IPS-18a (cell line): ENCODE results near the gene NR2C1.
"Not testable (repeated sequence)": the region's sequence is repeated elsewhere in the genome, so short reads cannot be mapped to it uniquely, and the experiment has no call there.

ENCODE experiments used
- H3K27ac ChIP-seq: one replicate; pipeline ENCODE4 v1.5.1; 2013; ENCODE audit warnings: low read length
- H3K27me3 ChIP-seq: one replicate; pipeline ENCODE4 v1.6.1; 2013; ENCODE audit warnings: mild to moderate bottlenecking, low read length; ENCODE audit not compliant: control insufficient read depth, insufficient read depth
- H3K36me3 ChIP-seq: one replicate; pipeline ENCODE4 v1.6.1; 2013; ENCODE audit warnings: low read depth, low read length; ENCODE audit not compliant: control insufficient read depth
- H3K4me1 ChIP-seq: one replicate; pipeline ENCODE4 v1.6.1; 2013; ENCODE audit warnings: low read depth, low read length; ENCODE audit not compliant: control insufficient read depth
- H3K4me3 ChIP-seq: one replicate; pipeline ENCODE4 v1.5.1; 2013; ENCODE audit warnings: low read length
- H3K9ac ChIP-seq: one replicate; pipeline ENCODE4 v1.6.1; 2013; ENCODE audit warnings: mild to moderate bottlenecking, low read length, moderate library complexity
- H3K9me3 ChIP-seq: one replicate; pipeline ENCODE4 v1.6.1; 2013; ENCODE audit warnings: low read depth, low read length; ENCODE audit not compliant: control insufficient read depth

The NR2C1 gene

DNA sequence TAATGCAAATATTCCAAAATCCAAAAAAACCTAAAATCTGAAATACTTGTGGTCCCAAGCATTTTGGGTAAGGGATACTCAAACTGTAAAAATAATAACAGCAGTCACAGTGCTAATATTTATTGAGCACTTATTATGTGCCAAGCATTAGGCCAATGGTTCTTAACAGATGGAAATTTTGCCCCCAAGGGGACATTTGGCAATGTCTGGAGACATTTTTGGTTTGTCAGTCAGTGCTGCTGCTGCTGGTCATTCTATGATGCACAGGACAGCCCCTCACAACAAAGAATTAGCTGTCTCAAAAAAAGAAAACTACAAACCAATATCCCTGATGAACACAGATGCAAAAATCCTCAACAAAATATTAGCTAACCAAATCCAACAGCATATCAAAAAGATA, 75.7 kb downstream of the NR2C1 start:
- Histone ChIP-seq H3K4me3 (no peak overlapping the region), H3K4me1 (no peaks in the 10 kb centered on the region), H3K9ac (no peak overlapping the region), H3K9me3 (no peaks in the 10 kb centered on the region), H3K27me3 (no peaks in the 10 kb centered on the region), H3K36me3 (peaks cover 10% of the 10 kb centered on the region), H3K27ac (no peak overlapping the region)

- Histone ChIP-seq H3K36me3 (peaks cover 14% of the 10 kb centered on the region), H3K27ac (no peak overlapping the region), H3K9me3 (no peaks in the 10 kb centered on the region), H3K4me1 (no peaks in the 10 kb centered on the region), H3K27me3 (no peaks in the 10 kb centered on the region), H3K9ac (no peak overlapping the region), H3K4me3 (no peak overlapping the region)
Measured at GRCh38 chr12:94997061-94997460, 76.4 kb downstream of the NR2C1 start.

GRCh38 chr12:94994312-94994711, 79.1 kb downstream of the NR2C1 start:
- Histone ChIP-seq H3K27ac (no peak overlapping the region), H3K9ac (no peak overlapping the region), H3K36me3 (peaks cover 4% of the 10 kb centered on the region)

DNA sequence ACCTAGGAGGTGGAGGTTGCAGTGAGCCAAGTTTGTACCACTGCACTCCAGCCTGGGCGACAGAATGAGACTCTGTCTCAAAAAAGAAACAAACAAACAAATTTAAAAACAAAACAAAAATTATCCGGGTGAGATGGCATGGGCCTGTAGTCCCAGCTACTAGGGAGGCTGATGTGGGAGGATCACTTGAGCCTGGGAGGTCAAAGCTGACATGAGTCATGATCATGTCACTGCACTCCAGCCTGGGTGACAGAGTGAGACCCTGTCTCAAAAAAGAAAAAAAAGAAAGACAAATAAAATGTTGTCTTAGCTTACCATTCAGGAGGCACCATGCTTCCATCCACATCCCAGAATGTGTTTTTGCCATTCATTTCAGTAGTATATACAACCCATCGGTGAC, 79.6 kb downstream of the NR2C1 start:
- not testable (repeated sequence) for H3K27me3 ChIP-seq, H3K9ac ChIP-seq, H3K9me3 ChIP-seq, H3K27ac ChIP-seq, H3K36me3 ChIP-seq, H3K4me1 ChIP-seq, H3K4me3 ChIP-seq

More at GRCh38 chr12:94994312-94994711, 79.1 kb downstream of the NR2C1 start:
- H3K4me3 ChIP-seq = no peak overlapping the region
- no peaks in the 10 kb centered on the region for H3K27me3 ChIP-seq
- H3K4me1 ChIP-seq = no peaks in the 10 kb centered on the region
- H3K9me3 ChIP-seq = no peaks in the 10 kb centered on the region

DNA sequence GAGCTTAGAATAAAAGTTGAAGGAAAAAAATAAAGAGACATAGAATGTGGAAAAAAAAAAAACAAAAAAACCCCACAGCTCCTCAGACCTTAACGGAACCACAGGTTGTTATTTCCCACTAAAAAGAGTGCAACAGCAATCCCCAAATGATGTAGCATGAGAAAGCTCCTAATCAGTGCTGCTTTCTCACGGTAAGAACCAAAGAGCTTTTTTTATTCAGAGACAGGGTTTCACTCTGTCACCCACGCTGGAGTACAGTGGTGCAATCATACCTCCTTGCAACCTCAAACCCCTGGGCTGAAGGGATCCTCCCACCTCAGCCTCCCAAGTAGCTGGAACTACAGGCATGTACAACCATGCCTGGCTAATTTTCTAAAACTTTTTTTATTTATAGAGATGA, 83.2 kb downstream of the NR2C1 start:
- Histone ChIP-seq H3K36me3 (peaks cover 4% of the 10 kb centered on the region), H3K9ac (no peak overlapping the region), H3K27me3 (no peaks in the 10 kb centered on the region), H3K9me3 (no peaks in the 10 kb centered on the region), H3K27ac (no peak overlapping the region), H3K4me1 (no peaks in the 10 kb centered on the region), H3K4me3 (no peak overlapping the region)

DNA sequence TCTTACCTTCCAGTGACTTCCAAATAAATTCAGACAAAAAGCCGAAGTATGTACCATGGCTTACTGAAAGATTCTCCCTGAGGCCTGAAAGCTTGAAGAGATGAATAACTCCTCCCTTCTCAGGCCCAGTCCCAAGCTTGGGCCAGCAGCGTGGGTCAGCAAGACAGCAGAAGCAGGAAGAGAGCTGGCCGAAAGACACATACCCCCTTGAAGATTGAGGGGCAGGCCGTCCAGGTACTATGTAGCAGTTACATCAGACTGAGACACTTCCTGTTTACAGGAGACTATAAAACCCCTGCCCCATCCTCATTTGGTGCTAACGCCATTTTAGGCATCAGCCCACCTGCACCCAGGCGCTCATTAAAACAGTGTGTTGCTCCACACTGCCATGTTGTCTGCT, 84.9 kb downstream of the NR2C1 start:
- Histone ChIP-seq H3K9ac (no peak overlapping the region), H3K36me3 (peaks cover 4% of the 10 kb centered on the region), H3K27ac (no peak overlapping the region)

DNA sequence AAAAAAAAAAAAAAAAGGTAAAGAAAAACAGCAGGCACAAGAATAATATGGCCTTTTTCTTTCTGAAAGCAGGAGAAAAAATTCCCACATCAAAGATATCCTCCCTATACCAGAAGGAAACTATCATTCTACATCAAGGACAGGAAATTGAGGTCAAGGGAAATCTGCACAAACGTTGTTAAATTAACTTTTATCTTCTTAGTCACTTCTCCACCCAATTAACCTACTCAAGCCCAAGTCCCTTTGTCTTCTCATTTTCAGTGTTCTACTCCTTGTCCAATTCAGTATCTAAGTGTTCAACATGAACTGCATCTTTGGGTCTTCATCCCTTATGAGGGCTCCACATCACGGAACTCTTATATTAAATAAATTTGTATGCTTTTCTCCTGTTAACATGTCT, 85.6 kb downstream of the NR2C1 start:
- H3K27me3 ChIP-seq = no peaks in the 10 kb centered on the region
- peaks cover 4% of the 10 kb centered on the region for H3K36me3 ChIP-seq
- H3K4me1 ChIP-seq = no peaks in the 10 kb centered on the region
- no peak overlapping the region for H3K4me3 ChIP-seq
- H3K9me3 ChIP-seq = no peaks in the 10 kb centered on the region
- H3K9ac ChIP-seq = no peak overlapping the region
- no peak overlapping the region for H3K27ac ChIP-seq

More for the DNA sequence above, 84.9 kb downstream of the NR2C1 start:
- H3K4me3 ChIP-seq = no peak overlapping the region
- no peaks in the 10 kb centered on the region for H3K9me3 ChIP-seq
- H3K27me3 ChIP-seq = no peaks in the 10 kb centered on the region
- no peaks in the 10 kb centered on the region for H3K4me1 ChIP-seq

DNA sequence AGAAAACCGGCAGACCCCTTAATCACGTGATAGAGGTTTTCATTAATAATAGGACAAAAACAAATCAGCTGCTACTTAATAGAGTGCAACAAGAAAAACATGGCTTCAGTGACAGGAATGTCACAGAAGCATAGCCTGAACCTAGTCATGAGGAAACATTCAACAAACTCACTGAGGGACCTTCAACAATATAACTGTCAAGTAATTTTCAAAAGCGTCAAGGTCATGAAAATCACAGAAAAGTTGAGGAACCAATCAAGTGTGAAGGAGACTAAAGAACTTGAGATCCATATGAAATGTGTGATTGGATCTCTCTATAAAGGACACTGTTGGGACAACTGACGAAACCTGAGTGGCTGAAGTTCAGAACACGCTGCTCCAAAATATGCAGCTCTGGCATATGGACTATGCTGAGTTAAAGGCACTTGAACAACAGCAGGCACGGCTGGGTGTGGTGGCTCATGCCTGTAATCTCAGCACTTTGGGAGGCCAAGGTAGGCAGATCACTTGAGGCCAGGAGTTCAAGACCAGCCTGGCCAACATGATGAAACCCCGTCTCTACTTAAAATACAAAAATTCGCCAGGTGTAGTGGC, 86.2 kb downstream of the NR2C1 start:
- Histone ChIP-seq H3K27me3 (no peaks in the 10 kb centered on the region), H3K4me1 (no peaks in the 10 kb centered on the region), H3K4me3 (no peak overlapping the region), H3K9me3 (no peaks in the 10 kb centered on the region), H3K36me3 (no peaks in the 10 kb centered on the region), H3K9ac (no peak overlapping the region), H3K27ac (no peak overlapping the region)

- not testable (repeated sequence) for H3K4me1 ChIP-seq, H3K9me3 ChIP-seq, H3K4me3 ChIP-seq, H3K27me3 ChIP-seq, H3K27ac ChIP-seq, H3K36me3 ChIP-seq, H3K9ac ChIP-seq
Measured at GRCh38 chr12:94985099-94985498, 88.3 kb downstream of the NR2C1 start.

GRCh38 chr12:94983321-94983720, 90.1 kb downstream of the NR2C1 start:
- no peaks in the 10 kb centered on the region for H3K4me1 ChIP-seq
- no peak overlapping the region for H3K27ac ChIP-seq
- no peaks in the 10 kb centered on the region for H3K36me3 ChIP-seq
- H3K27me3 ChIP-seq = no peaks in the 10 kb centered on the region
- H3K4me3 ChIP-seq = no peak overlapping the region
- no peak overlapping the region for H3K9ac ChIP-seq
- H3K9me3 ChIP-seq = no peaks in the 10 kb centered on the region

GRCh38 chr12:94982456-94982855, 91.0 kb downstream of the NR2C1 start:
- Histone ChIP-seq H3K27me3 (no peaks in the 10 kb centered on the region), H3K9me3 (no peaks in the 10 kb centered on the region), H3K4me3 (no peak overlapping the region), H3K9ac (no peak overlapping the region), H3K27ac (no peak overlapping the region), H3K36me3 (no peaks in the 10 kb centered on the region), H3K4me1 (no peaks in the 10 kb centered on the region)

GRCh38 chr12:94980577-94980976, 92.8 kb downstream of the NR2C1 start:
- Histone ChIP-seq H3K4me3 (no peak overlapping the region), H3K27me3 (no peaks in the 10 kb centered on the region), H3K36me3 (no peaks in the 10 kb centered on the region), H3K9ac (no peak overlapping the region), H3K9me3 (no peaks in the 10 kb centered on the region), H3K27ac (no peak overlapping the region), H3K4me1 (no peaks in the 10 kb centered on the region)
